Small intestine (tissue), 16 donors: ENCODE measurements around the gene GALR2. TPM values are rescaled to one million over a fixed set of nuclear protein-coding genes. Genes with fewer than 3 reads are reported as not detected.

ENCODE experiments used
- DNase-seq, 2 donors: peaks; one replicate each; pipeline versions ENCODE4 v3.0.0 to v3.0.0-alpha.2; 2013
- FAIRE-seq: peaks from 2 replicates; lab custom pipeline; 2012; peaks lifted over from hg19 to GRCh38; lab: Jason Lieb, UNC
- H3K27ac ChIP-seq, 3 donors: one replicate each; pipeline ENCODE4 v1.5.1; 2013; ENCODE audit warnings: low read length in 2 of 3, mild to moderate bottlenecking in 2 of 3, control low read depth in 1 of 3, inconsistent platforms in 1 of 3, low read depth in 1 of 3, moderate library complexity in 1 of 3
- H3K27me3 ChIP-seq, 3 donors: one replicate each; pipeline ENCODE4 v1.6.1; 2013; ENCODE audit warnings: low read length in 3 of 3, inconsistent platforms in 1 of 3; ENCODE audit not compliant: control insufficient read depth in 3 of 3, insufficient read depth in 3 of 3
- H3K36me3 ChIP-seq, 3 donors: one replicate each; pipeline ENCODE4 v1.6.1; 2013; ENCODE audit warnings: low read length in 3 of 3, inconsistent platforms in 1 of 3, low read depth in 1 of 3, mild to moderate bottlenecking in 1 of 3, moderate library complexity in 1 of 3; ENCODE audit not compliant: control insufficient read depth in 3 of 3, insufficient read depth in 2 of 3
- H3K4me1 ChIP-seq, 3 donors: one replicate each; pipeline ENCODE4 v1.6.1; 2013; ENCODE audit warnings: low read length in 2 of 3, inconsistent platforms in 1 of 3, low read depth in 1 of 3, mild to moderate bottlenecking in 1 of 3, moderate library complexity in 1 of 3; ENCODE audit not compliant: control insufficient read depth in 3 of 3, insufficient read depth in 2 of 3
- H3K4me3 ChIP-seq, 3 donors: one replicate each; pipeline ENCODE4 v1.5.1; 2013; ENCODE audit warnings: low read length in 3 of 3, control low read depth in 1 of 3, inconsistent platforms in 1 of 3, low read depth in 1 of 3, mild to moderate bottlenecking in 1 of 3, moderate library complexity in 1 of 3
- H3K9me3 ChIP-seq, 2 donors: one replicate each; pipeline ENCODE4 v1.6.1; 2013; ENCODE audit warnings: low read depth in 1 of 2, low read length in 1 of 2; ENCODE audit not compliant: control insufficient read depth in 2 of 2, insufficient read depth in 1 of 2
- WGBS, 3 donors: extraction: QIAGEN DNeasy Blood & Tissue Kit; methylation state at CpG; one replicate each; pipeline ENCODE4 v1.1.7; 2013; 5-methylcytosine and 5-hydroxymethylcytosine counted together
- long read RNA-seq, 10 donors: transcript quantifications; one replicate each; lab custom pipeline, GENCODE V29; 2026
- polyA plus RNA-seq, 4 donors: library from polyadenylated mRNA; stranded (reverse) in 3 of 4; unstranded in 1 of 4; fragments of 200-250 nt in 3 of 4; fragments of 120-200 nt in 1 of 4; gene quantifications; one replicate each; pipeline versions ENCODE4 v1.2.1 to v1.2.3, GENCODE V29; 2013
- donor health status: healthy with polysubstance abuse.
- donor health status: control.
- donor health status: control.
- donor health status: Bipolar disorder and iron deficiency.
- donor health status: healthy.

The GALR2 gene, protein sequence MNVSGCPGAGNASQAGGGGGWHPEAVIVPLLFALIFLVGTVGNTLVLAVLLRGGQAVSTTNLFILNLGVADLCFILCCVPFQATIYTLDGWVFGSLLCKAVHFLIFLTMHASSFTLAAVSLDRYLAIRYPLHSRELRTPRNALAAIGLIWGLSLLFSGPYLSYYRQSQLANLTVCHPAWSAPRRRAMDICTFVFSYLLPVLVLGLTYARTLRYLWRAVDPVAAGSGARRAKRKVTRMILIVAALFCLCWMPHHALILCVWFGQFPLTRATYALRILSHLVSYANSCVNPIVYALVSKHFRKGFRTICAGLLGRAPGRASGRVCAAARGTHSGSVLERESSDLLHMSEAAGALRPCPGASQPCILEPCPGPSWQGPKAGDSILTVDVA
- polyA plus RNA-seq = under 1 TPM in 2 of 4 donors, not detected in 2; 0.25 to 0.54 TPM
- long read RNA-seq, donor 1 = 0 reads
- long read RNA-seq, donor 2 = 0 reads
- long read RNA-seq, donor 3 = 0 reads
- long read RNA-seq, donor 4 = 0 reads
- long read RNA-seq, donor 5 = 0 reads
- long read RNA-seq, donor 6 = 0 reads
- long read RNA-seq, donor 7 = 0 reads
- long read RNA-seq, donor 8 = 0 reads
- long read RNA-seq, donor 9 = 0 reads
- long read RNA-seq, donor 10 = 0 reads

DNA sequence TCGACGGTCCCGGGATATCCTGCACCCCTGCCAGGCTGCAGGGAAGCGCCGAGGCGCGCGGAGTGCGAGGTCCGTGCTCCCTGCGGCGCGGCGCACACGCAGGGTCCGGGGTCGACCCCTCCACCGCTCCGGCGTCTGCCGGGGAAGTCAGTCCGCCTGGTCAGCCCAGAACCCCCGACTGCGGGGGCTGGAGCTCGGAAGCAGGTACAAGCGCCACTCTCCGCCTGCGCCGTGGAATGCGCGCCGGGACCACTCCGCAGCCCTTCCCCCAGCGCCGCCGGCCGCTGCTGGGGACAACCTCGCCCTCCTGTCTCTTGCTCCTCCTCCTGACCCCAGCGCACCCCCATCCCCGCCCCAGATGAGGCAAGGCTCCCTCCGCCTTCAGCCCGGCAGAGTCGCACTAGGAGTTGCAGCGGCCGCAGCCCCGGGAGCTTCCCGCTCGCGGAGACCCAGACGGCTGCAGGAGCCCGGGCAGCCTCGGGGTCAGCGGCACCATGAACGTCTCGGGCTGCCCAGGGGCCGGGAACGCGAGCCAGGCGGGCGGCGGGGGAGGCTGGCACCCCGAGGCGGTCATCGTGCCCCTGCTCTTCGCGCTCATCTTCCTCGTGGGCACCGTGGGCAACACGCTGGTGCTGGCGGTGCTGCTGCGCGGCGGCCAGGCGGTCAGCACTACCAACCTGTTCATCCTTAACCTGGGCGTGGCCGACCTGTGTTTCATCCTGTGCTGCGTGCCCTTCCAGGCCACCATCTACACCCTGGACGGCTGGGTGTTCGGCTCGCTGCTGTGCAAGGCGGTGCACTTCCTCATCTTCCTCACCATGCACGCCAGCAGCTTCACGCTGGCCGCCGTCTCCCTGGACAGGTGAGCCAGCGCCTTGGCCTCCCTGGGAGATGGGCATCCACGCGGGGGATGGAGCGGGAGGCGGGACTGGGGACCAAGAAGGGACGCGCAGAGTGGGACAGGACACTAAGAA, at the start of gene GALR2:
TSS of gene GALR2 (plus strand) at position 392 of the 974 bp plus-strand sequence. CDS start at position 495, 103 bp downstream.
- peak in 1 of 2 donors; percentile 42 for DNase-seq
- Histone ChIP-seq H3K36me3 (peaks cover 0 to 4% (median 0%) of the 10 kb centered on the region in 3 donors), H3K27me3 (peaks cover 24 to 64% (median 34%) of the 10 kb centered on the region in 3 donors), H3K4me1 (peaks cover 0 to 35% (median 3%) of the 10 kb centered on the region in 3 donors), H3K4me3 (peak within 1 kb of the TSS in 2 of 3 donors; percentile 8 to 14), H3K9me3 (no peaks in the 10 kb centered on the region), H3K27ac (no peak within 1 kb of the TSS)
- WGBS, 3 donors = 3 to 9% (median 6%) methylated on average over 68 to 92 of the region's 92 CpGs
- no peak for FAIRE-seq

DNA sequence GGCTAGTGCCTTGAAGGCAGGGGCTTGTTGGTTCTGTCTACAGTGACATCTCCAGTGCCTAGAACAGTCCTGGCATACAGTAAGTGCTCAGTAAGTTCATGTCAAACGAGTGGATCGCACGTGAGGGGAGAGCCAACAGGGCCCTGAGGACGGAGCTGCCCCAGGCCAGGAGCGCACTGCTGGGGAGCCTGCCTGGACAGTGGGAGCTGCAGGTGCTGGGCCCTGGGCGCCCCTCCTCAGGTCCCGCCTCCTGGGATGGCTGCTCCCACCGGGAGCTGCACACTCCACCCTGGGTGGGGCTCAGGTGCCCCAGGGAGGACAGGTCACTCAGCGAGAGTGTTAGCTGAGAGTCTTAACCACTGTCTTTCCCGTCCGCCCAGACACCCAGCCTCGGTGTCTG, 49.3 kb upstream of the GALR2 start:
- 70 to 84% (median 78%) methylated on average over 8 to 12 of the region's 12 CpGs for WGBS, 3 donors
- DNase-seq (no peak), FAIRE-seq (no peak)
- peaks cover 0 to 49% (median 0%) of the 10 kb centered on the region in 3 donors for H3K36me3 ChIP-seq
- no peaks in the 10 kb centered on the region for H3K9me3 ChIP-seq
- H3K4me3 ChIP-seq = peak overlapping the region in 1 of 3 donors; percentile 69
- no peaks in the 10 kb centered on the region for H3K27me3 ChIP-seq
- no peak overlapping the region for H3K27ac ChIP-seq
- H3K4me1 ChIP-seq = peaks cover 0 to 36% (median 0%) of the 10 kb centered on the region in 3 donors

DNA sequence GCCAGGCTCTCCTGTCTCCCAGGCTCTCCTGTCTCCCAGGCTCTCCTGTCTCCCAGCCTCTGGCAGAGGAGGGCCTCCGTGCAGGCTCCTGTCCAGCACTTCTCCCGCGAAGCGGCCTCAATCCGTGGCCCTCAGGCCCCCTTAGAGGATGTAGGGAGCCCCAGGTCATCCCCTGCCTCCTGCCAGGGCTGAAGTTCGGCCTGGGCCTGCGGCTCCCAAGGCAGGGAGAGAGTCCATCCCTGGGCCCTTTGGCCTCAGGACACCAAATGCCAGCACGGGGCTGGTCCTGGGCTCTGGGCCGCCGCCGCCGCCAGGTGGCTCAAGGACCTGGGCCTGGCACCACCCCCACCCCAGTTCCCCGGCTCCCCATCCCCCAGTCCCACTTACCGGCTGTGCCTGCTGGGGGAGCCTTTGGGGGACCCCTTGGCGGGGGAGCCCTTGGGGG, 47.8 kb upstream of the GALR2 start:
- peak; percentile 58 to 69 for DNase-seq
- H3K36me3 ChIP-seq = peaks cover 0 to 40% (median 0%) of the 10 kb centered on the region in 3 donors
- no peaks in the 10 kb centered on the region for H3K9me3 ChIP-seq
- 20 to 59% (median 33%) methylated on average over 10 to 15 of the region's 15 CpGs for WGBS, 3 donors
- peak overlapping the region; percentile 34 to 92 (median 84) for H3K27ac ChIP-seq
- H3K4me1 ChIP-seq = peaks cover 0 to 40% (median 0%) of the 10 kb centered on the region in 3 donors
- no peaks in the 10 kb centered on the region for H3K27me3 ChIP-seq
- FAIRE-seq = no peak
- H3K4me3 ChIP-seq = peak overlapping the region in 2 of 3 donors; percentile 33 to 69

DNA sequence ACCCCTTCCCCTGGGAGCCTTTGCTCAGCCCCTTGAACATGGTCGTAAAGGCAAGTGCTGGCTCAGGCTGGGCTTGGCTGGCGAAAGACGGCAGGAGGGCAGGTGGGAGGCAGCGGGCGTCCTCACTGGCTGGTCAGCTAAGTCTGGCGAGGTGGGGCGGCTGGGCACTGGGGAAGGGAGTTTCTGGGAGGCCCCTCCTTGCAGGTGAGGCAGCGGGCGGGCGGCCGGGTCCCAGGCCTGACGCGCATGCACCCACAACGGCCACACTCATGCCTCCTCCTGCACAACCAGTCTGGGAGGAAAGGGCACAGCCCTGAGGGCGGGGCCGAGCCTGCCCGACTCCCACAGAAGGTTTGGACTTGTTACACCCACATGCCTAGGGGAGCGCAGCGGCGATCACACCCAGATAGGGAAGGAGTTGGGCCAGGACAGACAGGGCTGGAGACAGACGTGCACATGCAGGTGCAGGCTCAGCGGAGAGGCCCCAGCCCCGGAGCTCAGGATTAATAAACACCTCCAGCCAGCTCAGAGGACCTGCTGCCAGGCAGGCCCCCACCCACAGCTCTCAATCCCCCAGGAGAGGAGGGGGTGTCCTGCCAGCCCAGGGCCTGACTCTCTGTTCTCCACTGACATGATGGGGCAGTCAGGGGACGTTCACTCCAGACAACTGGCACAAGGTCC, 47.3 kb upstream of the GALR2 start, which contains the start of gene EVPL:
TSS of gene EVPL (minus strand) at position 148 of the 681 bp plus-strand sequence. CDS start at position 40, 108 bp downstream.
- peaks cover 0 to 45% (median 0%) of the 10 kb centered on the region in 3 donors for H3K4me1 ChIP-seq
- peaks cover 0 to 34% (median 0%) of the 10 kb centered on the region in 3 donors for H3K36me3 ChIP-seq
- H3K9me3 ChIP-seq = no peaks in the 10 kb centered on the region
- H3K27me3 ChIP-seq = no peaks in the 10 kb centered on the region
- peak; percentile 92 to 96 for DNase-seq
- peak within 1 kb of the TSS in 2 of 3 donors; percentile 33 to 69 for H3K4me3 ChIP-seq
- H3K27ac ChIP-seq = peak within 1 kb of the TSS; percentile 34 to 92 (median 84)
- WGBS, 3 donors = 12 to 62% (median 36%) methylated on average over 18 to 24 of the region's 24 CpGs
- no peak for FAIRE-seq

DNA sequence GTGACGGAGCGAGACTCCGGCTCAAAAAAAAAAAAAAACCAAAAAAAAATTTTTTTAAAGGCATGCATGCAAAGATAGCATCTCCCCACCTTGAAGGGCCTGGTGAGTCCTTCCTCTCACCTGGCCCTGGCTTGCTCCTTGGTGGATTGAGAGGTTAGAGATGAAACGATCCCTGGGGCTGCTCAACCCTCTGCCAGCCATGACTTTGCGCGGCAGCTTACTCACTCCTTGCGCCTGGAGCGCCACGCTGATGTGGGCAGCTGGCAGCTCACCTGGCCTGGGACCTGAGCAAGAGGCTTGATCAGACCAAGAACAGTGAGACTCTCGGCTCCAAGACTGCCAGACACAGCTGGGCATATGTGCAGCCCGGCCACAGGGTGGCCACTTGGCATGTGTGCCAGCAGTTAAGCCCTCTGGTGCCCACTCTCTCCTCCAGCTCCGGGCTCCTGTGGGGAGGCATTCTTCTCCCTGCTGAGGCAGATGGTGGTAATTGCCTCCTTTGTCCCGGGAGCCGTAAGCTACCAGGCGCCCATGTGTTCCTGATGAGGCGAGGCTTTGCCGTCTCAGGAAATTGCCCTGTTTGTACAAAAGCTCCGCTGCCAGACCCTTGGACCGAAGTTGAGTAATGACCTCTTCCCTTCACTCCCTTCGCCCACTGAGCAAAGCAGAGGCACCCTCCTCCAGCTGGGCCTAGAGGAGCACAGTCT, 42.4 kb upstream of the GALR2 start:
- peaks cover 0 to 51% (median 0%) of the 10 kb centered on the region in 3 donors for H3K4me1 ChIP-seq
- DNase-seq = peak; percentile 37 to 88

DNA sequence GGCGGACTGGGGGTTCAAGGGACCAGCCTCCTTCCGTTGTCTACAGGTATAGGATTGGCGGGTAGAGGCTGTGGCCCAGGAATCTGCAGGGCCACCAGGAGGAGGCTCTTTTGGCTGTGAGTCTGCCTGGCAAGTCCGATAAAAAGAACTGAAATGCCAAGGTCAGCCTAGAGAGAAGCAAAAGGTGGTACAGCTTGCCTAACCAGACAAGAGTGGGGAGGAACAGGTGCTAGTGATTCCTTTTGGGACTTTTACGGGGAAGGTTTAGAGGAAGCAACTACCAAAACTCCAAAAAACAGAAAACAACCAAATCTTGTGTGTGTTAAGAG, 41.8 kb upstream of the GALR2 start:
- peaks cover 0 to 14% (median 0%) of the 10 kb centered on the region in 3 donors for H3K36me3 ChIP-seq
- H3K4me3 ChIP-seq = no peak overlapping the region
- DNase-seq (no peak), FAIRE-seq (no peak)
- WGBS, 3 donors = 75 to 80% (median 78%) methylated on average over 5 of the region's 5 CpGs
- H3K4me1 ChIP-seq = peaks cover 0 to 46% (median 0%) of the 10 kb centered on the region in 3 donors
- peak overlapping the region in 1 of 3 donors; percentile 86 for H3K27ac ChIP-seq
- no peaks in the 10 kb centered on the region for H3K27me3 ChIP-seq
- H3K9me3 ChIP-seq = peaks cover 0 to 5% of the 10 kb centered on the region in 2 donors

More for the DNA sequence above, 42.4 kb upstream of the GALR2 start:
- Histone ChIP-seq H3K27me3 (no peaks in the 10 kb centered on the region), H3K27ac (peak overlapping the region in 1 of 3 donors; percentile 86), H3K9me3 (peaks cover 0 to 5% of the 10 kb centered on the region in 2 donors), H3K36me3 (peaks cover 0 to 10% (median 0%) of the 10 kb centered on the region in 3 donors), H3K4me3 (no peak overlapping the region)
- no peak for FAIRE-seq
- 52 to 69% (median 65%) methylated on average over 20 of the region's 20 CpGs for WGBS, 3 donors

DNA sequence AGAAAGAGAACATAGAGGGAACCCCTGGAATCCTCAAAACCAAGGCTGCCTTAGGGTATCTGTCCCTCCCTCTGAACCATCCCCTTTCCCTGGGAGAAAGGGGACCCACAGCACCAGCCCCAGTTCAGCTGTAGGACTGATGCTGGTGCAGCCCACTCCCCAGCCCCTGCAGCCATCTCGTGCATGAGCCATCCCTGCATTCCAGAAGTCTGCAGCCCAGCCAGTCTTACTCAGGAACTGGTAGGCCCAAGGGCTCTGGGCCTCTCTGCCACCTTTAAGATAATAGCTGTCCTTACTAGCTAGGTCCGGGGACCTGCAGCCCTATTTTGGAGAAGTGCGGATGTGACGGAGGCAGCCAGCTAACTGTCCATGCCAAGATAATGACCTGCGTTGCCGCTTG, 41.4 kb upstream of the GALR2 start:
- H3K36me3 ChIP-seq = peaks cover 0 to 17% (median 0%) of the 10 kb centered on the region in 3 donors
- H3K9me3 ChIP-seq = peaks cover 0 to 5% of the 10 kb centered on the region in 2 donors
- FAIRE-seq (no peak), DNase-seq (no peak)
- WGBS, 3 donors = 96 to 100% (median 98%) methylated on average over 6 of the region's 6 CpGs
- no peak overlapping the region for H3K4me3 ChIP-seq
- no peaks in the 10 kb centered on the region for H3K27me3 ChIP-seq
- peak overlapping the region in 1 of 3 donors; percentile 86 for H3K27ac ChIP-seq
- H3K4me1 ChIP-seq = peaks cover 0 to 43% (median 0%) of the 10 kb centered on the region in 3 donors
